GM12892 (cell line): ENCODE results near the gene FEM1B.

Source experiments
- POLR2A ChIP-seq: IDR thresholded peaks from 2 replicates; pipeline ENCODE4 v1.6.1; 2011; ENCODE audit warnings: low read depth, low read length, control low read depth
- POLR2AphosphoS5 ChIP-seq: IDR thresholded peaks from 2 replicates; pipeline ENCODE4 v1.6.1; 2011; ENCODE audit warnings: low read depth, low read length, control low read depth

- TF ChIP-seq POLR2A = no peak
- no peak for TF ChIP-seq POLR2AphosphoS5
These were observed 37.5 kb downstream of the FEM1B start for GRCh38 chr15:68315035-68315434.
